GM23338 (cell line): ENCODE measurements around the gene BIRC5. TPM values are rescaled to one million over a fixed set of nuclear protein-coding genes. Genes with fewer than 3 reads are reported as not detected.
A peak's percentile ranks its signal among the peaks of the same experiment; 100 is the strongest.
"Not testable (repeated sequence)": the region's sequence is repeated elsewhere in the genome, so short reads cannot be mapped to it uniquely, and the experiment has no call there.

Source experiments
- ATAC-seq: fragments of 200-7000 bp; cut with Tn5 transposase; 3 replicates; pipeline ENCODE4 v1.9.1; 2020
- DNase-seq: peaks from one replicate; pipeline ENCODE4 v3.0.0-alpha.2; 2015; ENCODE audit warnings: low spot score
- H2AFZ ChIP-seq: fragments of 200-600 bp; sonication (generic); 2 replicates; pipeline ENCODE4 v1.8.0; 2016; ENCODE audit warnings: antibody characterized with exemption, mild to moderate bottlenecking, moderate library complexity
- H3F3A ChIP-seq: fragments of 200-600 bp; sonication (generic); replicated peaks from 2 replicates; pipeline ENCODE4 v1.8.0; 2017; ENCODE audit warnings: antibody characterized with exemption, mixed run types, low read depth
- H3K27ac ChIP-seq: fragments of 200-600 bp; sonication (generic); 2 replicates; pipeline ENCODE4 v1.6.1; 2016; ENCODE audit warnings: low read depth
- H3K27me3 ChIP-seq: fragments of 200-600 bp; sonication (generic); 2 replicates; pipeline ENCODE4 v1.8.0; 2016; ENCODE audit warnings: mild to moderate bottlenecking, mixed run types, moderate library complexity; ENCODE audit not compliant: insufficient read depth
- H3K36me3 ChIP-seq: fragments of 200-600 bp; sonication (generic); 2 replicates; pipeline ENCODE4 v1.8.0; 2016; ENCODE audit warnings: mild to moderate bottlenecking; ENCODE audit not compliant: insufficient read depth
- H3K4me1 ChIP-seq: fragments of 200-600 bp; sonication (generic); 2 replicates; pipeline ENCODE4 v1.8.0; 2016; ENCODE audit warnings: mild to moderate bottlenecking, moderate library complexity; ENCODE audit not compliant: insufficient read depth
- H3K4me2 ChIP-seq: fragments of 200-600 bp; sonication (generic); 2 replicates; pipeline ENCODE4 v1.7.1; 2017; ENCODE audit warnings: mixed run types
- H3K4me3 ChIP-seq: fragments of 200-600 bp; sonication (generic); 2 replicates; pipeline ENCODE4 v1.6.1; 2016; ENCODE audit warnings: mixed run types
- H3K79me2 ChIP-seq: fragments of 200-600 bp; sonication (generic); replicated peaks from 2 replicates; pipeline ENCODE4 v1.8.0; 2017; ENCODE audit warnings: mild to moderate bottlenecking; ENCODE audit not compliant: insufficient read depth
- H3K9me2 ChIP-seq: fragments of 200-600 bp; sonication (generic); 2 replicates; pipeline ENCODE4 v1.8.0; 2017; ENCODE audit not compliant: insufficient read depth
- H4K20me1 ChIP-seq: fragments of 200-600 bp; sonication (generic); replicated peaks from 2 replicates; pipeline ENCODE4 v1.8.0; 2017; ENCODE audit warnings: mild to moderate bottlenecking; ENCODE audit not compliant: insufficient read depth
- H3K27ac Mint-ChIP-seq: 2 replicates; pipeline ENCODE4 v1.8.0; 2020; ENCODE audit warnings: inconsistent platforms, mild to moderate bottlenecking, moderate library complexity, mixed read lengths
- H3K27me3 Mint-ChIP-seq: 3 replicates; pipeline ENCODE4 v1.8.0; 2022; ENCODE audit warnings: low read depth, mild to moderate bottlenecking, moderate library complexity, mixed read lengths, inconsistent platforms; ENCODE audit not compliant: insufficient read depth, poor library complexity
- H3K36me3 Mint-ChIP-seq: 3 replicates; pipeline ENCODE4 v1.8.0; 2021; ENCODE audit warnings: low read depth, mild to moderate bottlenecking, inconsistent platforms, moderate library complexity, mixed read lengths
- H3K4me1 Mint-ChIP-seq: 3 replicates; pipeline ENCODE4 v1.8.0; 2020; ENCODE audit warnings: mild to moderate bottlenecking, inconsistent platforms, mixed read lengths
- H3K4me3 Mint-ChIP-seq: 3 replicates; pipeline ENCODE4 v1.8.0; 2021; ENCODE audit warnings: moderate library complexity, mild to moderate bottlenecking, inconsistent platforms, mixed read lengths
- H3K9me3 Mint-ChIP-seq: 3 replicates; pipeline ENCODE4 v1.8.0; 2020; ENCODE audit warnings: moderate library complexity, mild to moderate bottlenecking, inconsistent platforms, mixed read lengths
- JUNB ChIP-seq: IDR thresholded peaks from one replicate; pipeline ENCODE4 v1.6.1; 2016; ENCODE audit warnings: antibody characterized with exemption; ENCODE audit not compliant: unreplicated experiment
- NANOG ChIP-seq: IDR thresholded peaks from 2 replicates; pipeline ENCODE4 v1.6.1; 2016; ENCODE audit warnings: antibody characterized with exemption, borderline replicate concordance
- POLR2AphosphoS5 ChIP-seq: IDR thresholded peaks from 2 replicates; pipeline ENCODE4 v1.6.1; 2016; ENCODE audit warnings: antibody characterized with exemption, low read depth
- STAT1 ChIP-seq: IDR thresholded peaks from one replicate; pipeline ENCODE4 v1.6.1; 2016; ENCODE audit warnings: antibody characterized with exemption; ENCODE audit not compliant: unreplicated experiment
- ZNF114 ChIP-seq: fragments of 250-450 bp; sonication (Bioruptor Pico); IDR thresholded peaks from 2 replicates; pipeline ENCODE4 v1.5.0; 2020; ENCODE audit warnings: mild to moderate bottlenecking, moderate library complexity
- ZNF331 ChIP-seq: fragments of 250-450 bp; sonication (Bioruptor Pico); IDR thresholded peaks from 2 replicates; pipeline ENCODE4 v1.5.0; 2020; ENCODE audit warnings: low read depth, mild to moderate bottlenecking, moderate library complexity
- polyA plus RNA-seq: library from polyadenylated mRNA; unstranded; fragments of >200 nt; fragmentation: Nextera tagmentation; extraction: Ambion mirVana; gene quantifications from 2 replicates; pipeline ENCODE4 v1.2.1, GENCODE V29; 2016
- total RNA-seq: library from RNA; depleted of rRNA; stranded (reverse); fragments of >200 nt; shearing (Covaris generic); gene quantifications from 2 replicates; pipeline ENCODE4 v1.2.3, GENCODE V29; 2014
- TF ChIP-seq, protein P1 (sequence below): IDR thresholded peaks from one replicate; pipeline ENCODE4 v1.6.1; 2018; ENCODE audit warnings: antibody characterized with exemption; ENCODE audit not compliant: unreplicated experiment

Gene BIRC5
- total and polyA plus RNA-seq, 2 experiments from 2014 or later: 89.7 to 111 TPM

DNA sequence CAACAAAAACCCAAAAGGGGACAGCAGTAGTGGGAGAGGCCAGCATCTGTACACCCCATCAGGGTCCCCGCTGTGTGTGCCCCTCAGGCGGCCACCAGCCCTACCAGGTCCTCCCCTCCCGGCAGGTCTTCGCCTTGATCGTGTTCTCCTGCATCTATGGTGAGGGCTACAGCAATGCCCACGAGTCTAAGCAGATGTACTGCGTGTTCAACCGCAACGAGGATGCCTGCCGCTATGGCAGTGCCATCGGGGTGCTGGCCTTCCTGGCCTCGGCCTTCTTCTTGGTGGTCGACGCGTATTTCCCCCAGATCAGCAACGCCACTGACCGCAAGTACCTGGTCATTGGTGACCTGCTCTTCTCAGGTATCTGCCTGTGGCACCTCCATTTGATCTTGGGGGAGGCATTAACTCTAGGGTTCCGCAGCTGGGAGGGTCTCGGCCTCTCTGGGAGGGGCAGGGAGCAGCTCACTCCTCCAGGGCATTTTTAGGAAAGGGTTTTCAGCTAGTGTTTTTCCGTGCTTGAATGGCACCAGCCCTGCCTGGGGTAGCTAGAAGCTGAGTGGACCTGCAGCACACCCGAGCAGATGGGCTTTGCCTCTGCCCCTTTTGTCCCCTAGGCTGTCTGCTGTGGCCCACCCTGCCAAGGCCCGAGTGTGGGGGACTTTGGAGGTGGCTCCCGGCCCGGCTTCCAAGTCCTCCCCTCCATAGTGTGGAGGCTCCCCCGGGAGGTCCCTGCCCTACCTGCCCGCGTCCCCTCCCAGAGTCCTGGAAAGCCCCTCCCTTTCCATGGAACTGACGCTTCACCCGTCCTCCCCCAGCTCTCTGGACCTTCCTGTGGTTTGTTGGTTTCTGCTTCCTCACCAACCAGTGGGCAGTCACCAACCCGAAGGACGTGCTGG is 43.1 kb upstream of the BIRC5 start (continued):
- TF ChIP-seq, protein P1, sequence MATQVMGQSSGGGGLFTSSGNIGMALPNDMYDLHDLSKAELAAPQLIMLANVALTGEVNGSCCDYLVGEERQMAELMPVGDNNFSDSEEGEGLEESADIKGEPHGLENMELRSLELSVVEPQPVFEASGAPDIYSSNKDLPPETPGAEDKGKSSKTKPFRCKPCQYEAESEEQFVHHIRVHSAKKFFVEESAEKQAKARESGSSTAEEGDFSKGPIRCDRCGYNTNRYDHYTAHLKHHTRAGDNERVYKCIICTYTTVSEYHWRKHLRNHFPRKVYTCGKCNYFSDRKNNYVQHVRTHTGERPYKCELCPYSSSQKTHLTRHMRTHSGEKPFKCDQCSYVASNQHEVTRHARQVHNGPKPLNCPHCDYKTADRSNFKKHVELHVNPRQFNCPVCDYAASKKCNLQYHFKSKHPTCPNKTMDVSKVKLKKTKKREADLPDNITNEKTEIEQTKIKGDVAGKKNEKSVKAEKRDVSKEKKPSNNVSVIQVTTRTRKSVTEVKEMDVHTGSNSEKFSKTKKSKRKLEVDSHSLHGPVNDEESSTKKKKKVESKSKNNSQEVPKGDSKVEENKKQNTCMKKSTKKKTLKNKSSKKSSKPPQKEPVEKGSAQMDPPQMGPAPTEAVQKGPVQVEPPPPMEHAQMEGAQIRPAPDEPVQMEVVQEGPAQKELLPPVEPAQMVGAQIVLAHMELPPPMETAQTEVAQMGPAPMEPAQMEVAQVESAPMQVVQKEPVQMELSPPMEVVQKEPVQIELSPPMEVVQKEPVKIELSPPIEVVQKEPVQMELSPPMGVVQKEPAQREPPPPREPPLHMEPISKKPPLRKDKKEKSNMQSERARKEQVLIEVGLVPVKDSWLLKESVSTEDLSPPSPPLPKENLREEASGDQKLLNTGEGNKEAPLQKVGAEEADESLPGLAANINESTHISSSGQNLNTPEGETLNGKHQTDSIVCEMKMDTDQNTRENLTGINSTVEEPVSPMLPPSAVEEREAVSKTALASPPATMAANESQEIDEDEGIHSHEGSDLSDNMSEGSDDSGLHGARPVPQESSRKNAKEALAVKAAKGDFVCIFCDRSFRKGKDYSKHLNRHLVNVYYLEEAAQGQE: no peak
- no peak for TF ChIP-seq POLR2AphosphoS5
- TF ChIP-seq ZNF114 (CRISPR knock-in tag): no peak
- no peak for TF ChIP-seq JUNB
- no peak for TF ChIP-seq NANOG
- TF ChIP-seq ZNF331 (CRISPR knock-in tag): no peak
- TF ChIP-seq STAT1: no peak

DNA sequence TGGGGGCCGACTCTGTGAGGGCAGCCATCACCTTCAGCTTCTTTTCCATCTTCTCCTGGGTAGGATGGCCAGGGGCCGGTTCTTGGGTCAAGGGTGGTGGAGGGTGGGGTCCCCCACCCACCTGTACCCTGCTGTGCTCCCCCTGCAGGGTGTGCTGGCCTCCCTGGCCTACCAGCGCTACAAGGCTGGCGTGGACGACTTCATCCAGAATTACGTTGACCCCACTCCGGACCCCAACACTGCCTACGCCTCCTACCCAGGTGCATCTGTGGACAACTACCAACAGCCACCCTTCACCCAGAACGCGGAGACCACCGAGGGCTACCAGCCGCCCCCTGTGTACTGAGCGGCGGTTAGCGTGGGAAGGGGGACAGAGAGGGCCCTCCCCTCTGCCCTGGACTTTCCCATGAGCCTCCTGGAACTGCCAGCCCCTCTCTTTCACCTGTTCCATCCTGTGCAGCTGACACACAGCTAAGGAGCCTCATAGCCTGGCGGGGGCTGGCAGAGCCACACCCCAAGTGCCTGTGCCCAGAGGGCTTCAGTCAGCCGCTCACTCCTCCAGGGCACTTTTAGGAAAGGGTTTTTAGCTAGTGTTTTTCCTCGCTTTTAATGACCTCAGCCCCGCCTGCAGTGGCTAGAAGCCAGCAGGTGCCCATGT is 42.3 kb upstream of the BIRC5 start:
- not testable (repeated sequence) for H3K4me2 ChIP-seq, H3K27me3 ChIP-seq, H3K27ac ChIP-seq, ATAC-seq, H4K20me1 ChIP-seq, H3K4me3 ChIP-seq, H3K36me3 ChIP-seq, H3K9me2 ChIP-seq, H3K79me2 ChIP-seq, H2AFZ ChIP-seq, DNase-seq, H3K9me3 Mint-ChIP-seq
- Mint-ChIP-seq H3K4me1 (peaks cover 50% of the 10 kb centered on the region), H3K27ac (0 out of 2 replicates have a peak overlapping the region, but pooled peaks have one; percentile 78), H3K4me3 (peak overlapping the region; percentile 7; the same call in 1 of the 3 replicates), H3K36me3 (peaks cover 41% of the 10 kb centered on the region), H3K27me3 (peaks cover 31% of the 10 kb centered on the region)
- peak; percentile 30; the same call in 1 of the 2 replicates for TF ChIP-seq POLR2AphosphoS5
- Histone ChIP-seq H3K4me1 (peaks cover 21% of the 10 kb centered on the region), H3F3A (peaks cover 16% of the 10 kb centered on the region; the same call in 1 of the 2 replicates)
